Liver (tissue), 9 donors: ENCODE measurements around the gene GUCA1A. TPM values are rescaled to one million over a fixed set of nuclear protein-coding genes. Genes with fewer than 3 reads are reported as not detected.

Experiments used
- DNase-seq: peaks from one replicate; pipeline ENCODE4 v3.0.0-alpha.2; 2017; ENCODE audit warnings: low spot score
- H3K27ac ChIP-seq, 2 donors: one replicate each; pipeline ENCODE4 v1.7.0; 2013; ENCODE audit warnings: inconsistent platforms in 2 of 2, low read length in 2 of 2, control low read depth in 1 of 2, low read depth in 1 of 2, mild to moderate bottlenecking in 1 of 2
- H3K27me3 ChIP-seq, 4 donors: one replicate each; pipeline versions ENCODE4 v1.6.1 to v1.7.0; 2013; ENCODE audit warnings: low read length in 3 of 4, inconsistent platforms in 1 of 4, mild to moderate bottlenecking in 1 of 4, moderate library complexity in 1 of 4; ENCODE audit not compliant: control insufficient read depth in 4 of 4, insufficient read depth in 4 of 4
- H3K36me3 ChIP-seq, 4 donors: one replicate each; pipeline versions ENCODE4 v1.6.1 to v1.7.0; 2013; ENCODE audit warnings: low read length in 3 of 4, mild to moderate bottlenecking in 3 of 4, low read depth in 1 of 4, moderate library complexity in 1 of 4; ENCODE audit not compliant: control insufficient read depth in 4 of 4, insufficient read depth in 3 of 4
- H3K4me1 ChIP-seq, 4 donors: one replicate each; pipeline versions ENCODE4 v1.6.1 to v1.7.0; 2013; ENCODE audit warnings: low read length in 3 of 4, mild to moderate bottlenecking in 3 of 4, moderate library complexity in 1 of 4; ENCODE audit not compliant: control insufficient read depth in 4 of 4, insufficient read depth in 4 of 4
- H3K4me3 ChIP-seq, 3 donors: one replicate each; pipeline versions ENCODE4 v1.6.1 to v1.7.0; 2013; ENCODE audit warnings: low read length in 3 of 3, control low read depth in 1 of 3, low read depth in 1 of 3, mild to moderate bottlenecking in 1 of 3
- H3K9ac ChIP-seq, 2 donors: one replicate each; pipeline ENCODE4 v1.7.0; 2013; ENCODE audit warnings: low read length in 2 of 2, mild to moderate bottlenecking in 2 of 2, moderate library complexity in 2 of 2, control low read depth in 1 of 2, low read depth in 1 of 2
- H3K9me3 ChIP-seq, 4 donors: one replicate each; pipeline versions ENCODE4 v1.6.1 to v1.7.0; 2013; ENCODE audit warnings: low read length in 3 of 4; ENCODE audit not compliant: control insufficient read depth in 4 of 4
- ATF3 ChIP-seq: IDR thresholded peaks from 2 replicates; pipeline ENCODE4 v1.6.1; 2016; ENCODE audit warnings: antibody characterized with exemption
- CTCF ChIP-seq: fragments of 150-350 bp; IDR thresholded peaks from 2 replicates; pipeline ENCODE4 v1.5.1; 2017; ENCODE audit warnings: improper control_type of control experiment, low read depth, low read length; ENCODE audit not compliant: missing input control
- EGR1 ChIP-seq, 2 donors: IDR thresholded peaks; 2 replicates each; pipeline ENCODE4 v1.6.1; 2016 to 2018; ENCODE audit warnings: antibody characterized with exemption in 2 of 2, low read depth in 2 of 2
- FOXA1 ChIP-seq: IDR thresholded peaks from 2 replicates; pipeline ENCODE4 v1.6.1; 2016; ENCODE audit warnings: antibody characterized with exemption
- FOXA2 ChIP-seq: IDR thresholded peaks from 2 replicates; pipeline ENCODE4 v1.6.1; 2016; ENCODE audit warnings: antibody characterized with exemption
- GABPA ChIP-seq, 2 donors: IDR thresholded peaks in 1 of 2; conservative IDR thresholded peaks in 1 of 2; 2 replicates each; pipeline ENCODE4 v1.6.1; 2016; ENCODE audit warnings: antibody characterized with exemption in 2 of 2, mild to moderate bottlenecking in 1 of 2, moderate library complexity in 1 of 2
- HNF4A ChIP-seq, 2 donors: conservative IDR thresholded peaks; 2 replicates each; pipeline ENCODE4 v1.6.1; 2016; ENCODE audit warnings: antibody characterized with exemption in 2 of 2, mild to moderate bottlenecking in 2 of 2
- HNF4G ChIP-seq: IDR thresholded peaks from 2 replicates; pipeline ENCODE4 v1.6.1; 2016; ENCODE audit warnings: antibody characterized with exemption
- JUND ChIP-seq, 2 donors: IDR thresholded peaks; 2 replicates each; pipeline ENCODE4 v1.6.1; 2016; ENCODE audit warnings: antibody characterized with exemption in 2 of 2
- MAX ChIP-seq: IDR thresholded peaks from 2 replicates; pipeline ENCODE4 v1.6.1; 2016; ENCODE audit warnings: antibody characterized with exemption
- NR2F2 ChIP-seq: IDR thresholded peaks from 2 replicates; pipeline ENCODE4 v1.6.1; 2016; ENCODE audit warnings: antibody characterized with exemption
- RAD21 ChIP-seq, 2 donors: IDR thresholded peaks; 2 replicates each; pipeline ENCODE4 v1.6.1; 2016; ENCODE audit warnings: antibody characterized with exemption in 2 of 2, mild to moderate bottlenecking in 2 of 2
- REST ChIP-seq: IDR thresholded peaks from 2 replicates; pipeline ENCODE4 v1.6.1; 2016; ENCODE audit warnings: antibody characterized with exemption, mild to moderate bottlenecking
- RXRA ChIP-seq, 2 donors: IDR thresholded peaks; 2 replicates each; pipeline ENCODE4 v1.6.1; 2017 to 2018; ENCODE audit warnings: antibody characterized with exemption in 2 of 2, mild to moderate bottlenecking in 1 of 2
- SP1 ChIP-seq: IDR thresholded peaks from 2 replicates; pipeline ENCODE4 v1.6.1; 2018; ENCODE audit warnings: antibody characterized with exemption, mild to moderate bottlenecking
- TAF1 ChIP-seq: conservative IDR thresholded peaks from 2 replicates; pipeline ENCODE4 v1.6.1; 2016; ENCODE audit warnings: antibody characterized with exemption, mild to moderate bottlenecking
- YY1 ChIP-seq: IDR thresholded peaks from 2 replicates; pipeline ENCODE4 v1.6.1; 2016; ENCODE audit warnings: antibody characterized with exemption, mild to moderate bottlenecking
- ZBTB33 ChIP-seq: IDR thresholded peaks from 2 replicates; pipeline ENCODE4 v1.6.1; 2016; ENCODE audit warnings: antibody characterized with exemption
- WGBS: extraction: QIAGEN DNeasy Blood & Tissue Kit; methylation state at CpG from one replicate; pipeline ENCODE4 v1.1.7; 2013; 5-methylcytosine and 5-hydroxymethylcytosine counted together
- polyA plus RNA-seq, 2 donors: library from polyadenylated mRNA; stranded (reverse) in 1 of 2; unstranded in 1 of 2; fragments of 200-250 nt in 1 of 2; fragments of >200 nt in 1 of 2; fragmentation: Nextera tagmentation in 1 of 2; extraction: Ambion mirVana in 1 of 2; gene quantifications; one replicate each; pipeline versions ENCODE4 v1.2.1 to v1.2.3, GENCODE V29; 2013 to 2015
- total RNA-seq, 2 donors: library from RNA; depleted of rRNA; stranded (reverse); fragments of >200 nt; gene quantifications; one replicate each; pipeline ENCODE4 v1.2.3, GENCODE V29; 2014
- donor health status: healthy.
- donor health status: healthy.
- donor health status: healthy.
- donor health status: healthy.
- donor health status: healthy.

GUCA1A gene
- total and polyA plus RNA-seq, 4 donors, result not detected

GRCh38 chr6:42217519-42218367 is 44.6 kb downstream of the GUCA1A start, which contains the start of gene MRPS10:
TSS of gene MRPS10 (minus strand) at chr6:42217861. CDS start at chr6:42217849, 12 bp downstream.
- TF ChIP-seq JUND (IDR thresholded peaks at IDR 0.05) (peak; percentile 18 to 25), SP1 (peak; percentile 68), YY1 (peak; percentile 99), NR2F2 (peak; percentile 61), REST (no peak), FOXA1 (no peak), FOXA2 (no peak), RAD21 (IDR thresholded peaks at IDR 0.05) (peak; percentile 50 to 62), MAX (peak; percentile 80), EGR1 (IDR thresholded peaks at IDR 0.05; ENCODE audit: low read depth in 2 of 2) (peak in 1 of 2 donors; percentile 59), TAF1 (peak; percentile 76), RXRA (IDR thresholded peaks at IDR 0.05) (peak; percentile 44 to 51), ATF3 (peak; percentile 58), HNF4A (conservative IDR thresholded peaks at IDR 0.05) (peak; percentile 18 to 22), GABPA (IDR thresholded peaks at IDR 0.05 in 1 of 2, conservative IDR thresholded peaks at IDR 0.05 in 1 of 2) (peak; percentile 97 to 99), CTCF (no peak), HNF4G (peak; percentile 14), ZBTB33 (peak; percentile 63)
- peaks cover 3 to 22% (median 19%) of the 10 kb centered on the region in 4 donors for H3K4me1 ChIP-seq

More at GRCh38 chr6:42217519-42218367, 44.6 kb downstream of the GUCA1A start, which contains the start of gene MRPS10:
- Histone ChIP-seq H3K4me3 (peak within 1 kb of the TSS; percentile 86 to 96 (median 90)), H3K27me3 (no peaks in the 10 kb centered on the region), H3K36me3 (peaks cover 0 to 9% (median 7%) of the 10 kb centered on the region in 4 donors), H3K27ac (peak within 1 kb of the TSS; percentile 77 to 80), H3K9ac (peak within 1 kb of the TSS; percentile 96), H3K9me3 (no peaks in the 10 kb centered on the region)
- WGBS, result 9% methylated on average over 29 of the region's 29 CpGs
- DNase-seq, result peak; percentile 88
